GM12878 (cell line): ENCODE measurements around the gene ADAM20. TPM values are rescaled to one million over a fixed set of nuclear protein-coding genes. Genes with fewer than 3 reads are reported as not detected.

Experiments used
- ATAC-seq: fragments of 200-7000 bp; cut with Tn5 transposase; 3 replicates; pipeline ENCODE4 v1.9.1; 2020; ENCODE audit warnings: mild to moderate bottlenecking, moderate library complexity
- BruUV-seq: library from RNA; stranded (reverse); fragments of 400-500 nt; replicated peaks from 2 replicates; lab custom pipeline; 2021; lab: Mats Ljungman, UMichigan
- CTCF ChIA-PET: fragments of 300-600 bp; sonication (Branson Sonifier 250); formaldehyde crosslinking; extraction: SDS; loops from one replicate; lab custom pipeline; 2021; ENCODE audit warnings: inconsistent platforms; lab: Yijun Ruan, JAX
- POLR2A ChIA-PET: fragments of 350-600 bp; formaldehyde crosslinking; extraction: SDS; loops from one replicate; lab custom pipeline; 2021; ENCODE audit warnings: inconsistent platforms; lab: Charles Lee
- RAD21 ChIA-PET: fragments of 300-600 bp; sonication (Branson Sonifier 250); formaldehyde crosslinking; loops from one replicate; lab custom pipeline; 2023; ENCODE audit warnings: antibody characterized with exemption; ENCODE audit not compliant: unreplicated experiment; lab: Charles Lee
- SMC1A ChIA-PET: fragments of 300-600 bp; sonication (Branson Sonifier 250); formaldehyde crosslinking; loops from one replicate; lab custom pipeline; 2023; ENCODE audit not compliant: unreplicated experiment, uncharacterized antibody; lab: Charles Lee
- DNase-seq: peaks from one replicate; pipeline ENCODE4 v3.0.0-alpha.2; 2011; ENCODE audit warnings: low read depth, low spot score
- FAIRE-seq: peaks from 3 replicates; lab custom pipeline; 2011; peaks lifted over from hg19 to GRCh38; lab: Jason Lieb, UNC
- H2AFZ ChIP-seq: 2 replicates; pipeline ENCODE4 v1.6.0; 2011; ENCODE audit warnings: low read depth, low read length, control low read depth; ENCODE audit not compliant: control insufficient read depth
- H3K27ac ChIP-seq: 2 replicates; pipeline ENCODE4 v1.5.1; 2011; ENCODE audit warnings: control low read depth; ENCODE audit not compliant: control insufficient read depth, insufficient read depth
- H3K27me3 ChIP-seq, 2 experiments: replicated peaks in 1 of 2; 2 replicates each; pipeline versions ENCODE4 v1.6.0 to v1.6.1; 2011; ENCODE audit warnings: low read length in 1 of 2; ENCODE audit not compliant: control insufficient read depth in 2 of 2, insufficient read depth in 2 of 2
- H3K36me3 ChIP-seq, 2 experiments: 2 replicates each; pipeline ENCODE4 v1.5.1; 2011; ENCODE audit warnings: low read length in 1 of 2; ENCODE audit not compliant: control insufficient read depth in 2 of 2, insufficient read depth in 2 of 2
- H3K4me1 ChIP-seq: 2 replicates; pipeline ENCODE4 v1.6.1; 2011; ENCODE audit warnings: mild to moderate bottlenecking, low read length, moderate library complexity, mixed read lengths; ENCODE audit not compliant: control insufficient read depth, insufficient read depth
- H3K4me2 ChIP-seq: 2 replicates; pipeline ENCODE4 v1.6.0; 2011; ENCODE audit warnings: control low read depth; ENCODE audit not compliant: control insufficient read depth, insufficient read depth
- H3K4me3 ChIP-seq: fragments of 200-600 bp; sonication (generic); 2 replicates; pipeline ENCODE4 v1.5.1; 2016
- H3K79me2 ChIP-seq: 2 replicates; pipeline ENCODE4 v1.6.0; 2011; ENCODE audit warnings: low read length; ENCODE audit not compliant: control insufficient read depth, insufficient read depth
- H3K9ac ChIP-seq: 2 replicates; pipeline ENCODE4 v1.8.0; 2011; ENCODE audit warnings: low read length, control low read depth, mixed read lengths; ENCODE audit not compliant: control insufficient read depth, insufficient read depth
- H3K9me3 ChIP-seq: replicated peaks from 3 replicates; pipeline ENCODE4 v1.5.1; 2011; ENCODE audit warnings: mild to moderate bottlenecking, low read length; ENCODE audit not compliant: control insufficient read depth, insufficient read depth
- H4K20me1 ChIP-seq: 2 replicates; pipeline ENCODE4 v1.6.0; 2011; ENCODE audit not compliant: control insufficient read depth, insufficient read depth
- CBX5 ChIP-seq: sonication (generic); IDR thresholded peaks from 2 replicates; pipeline ENCODE4 v1.6.1; 2016; ENCODE audit warnings: low read depth, moderate library complexity, mild to moderate bottlenecking, inconsistent platforms
- GABPA ChIP-seq: IDR thresholded peaks from 2 replicates; pipeline ENCODE4 v1.6.1; 2014; ENCODE audit warnings: antibody characterized with exemption, low read depth, mild to moderate bottlenecking, inconsistent platforms
- GATAD2B ChIP-seq: fragments of 450-650 bp; conservative IDR thresholded peaks from 2 replicates; pipeline ENCODE4 v1.6.1; 2017; ENCODE audit warnings: low read depth, mild to moderate bottlenecking, moderate library complexity
- HSF1 ChIP-seq: fragments of 150-350 bp; IDR thresholded peaks from 2 replicates; pipeline ENCODE4 v1.6.1; 2014; ENCODE audit warnings: mild to moderate bottlenecking, low read depth, low read length
- IKZF1 ChIP-seq: fragments of 450-650 bp; conservative IDR thresholded peaks from 2 replicates; pipeline ENCODE4 v1.6.1; 2017; ENCODE audit warnings: antibody characterized with exemption, mild to moderate bottlenecking
- KDM1A ChIP-seq: fragments of 200-600 bp; sonication (generic); IDR thresholded peaks from 2 replicates; pipeline ENCODE4 v1.6.1; 2016; ENCODE audit warnings: borderline replicate concordance
- PAX5 ChIP-seq: IDR thresholded peaks from 2 replicates; pipeline ENCODE4 v1.6.1; 2011; ENCODE audit warnings: low read depth, low read length, borderline replicate concordance
- PAX8 ChIP-seq: fragments of 450-650 bp; IDR thresholded peaks from 2 replicates; pipeline ENCODE4 v1.6.1; 2017; ENCODE audit warnings: mild to moderate bottlenecking, moderate library complexity
- PML ChIP-seq: IDR thresholded peaks from 2 replicates; pipeline ENCODE4 v1.6.1; 2012; ENCODE audit warnings: low read length, inconsistent platforms
- WRNIP1 ChIP-seq: IDR thresholded peaks from 2 replicates; pipeline ENCODE4 v1.6.1; 2011; ENCODE audit warnings: low read depth, low read length, improper control_type of control experiment, borderline replicate concordance
- ZBED1 ChIP-seq: IDR thresholded peaks from 2 replicates; pipeline ENCODE4 v1.6.1; 2016; ENCODE audit warnings: borderline replicate concordance
- ZZZ3 ChIP-seq: IDR thresholded peaks from 2 replicates; pipeline ENCODE4 v1.6.1; 2011; ENCODE audit warnings: low read depth; ENCODE audit not compliant: control insufficient read depth, insufficient read length
- WGBS: methylation state at CpG from one replicate; pipeline ENCODE4 v1.1.6; 2016; ENCODE audit warnings: low lambda C conversion rate; ENCODE audit not compliant: insufficient replicate concordance, insufficient coverage; ENCODE audit errors: missing lambda C conversion rate; 5-methylcytosine and 5-hydroxymethylcytosine counted together
- in situ Hi-C: fragments of 300-500 bp; cut with MboI; formaldehyde crosslinking; loops from 9 replicates; pipeline ENCODE4 v1.14.3; 2018; ENCODE audit warnings: mixed read lengths
- intact Hi-C: fragments of 100-400 bp; cut with micrococcal nuclease; formaldehyde crosslinking; loops from one replicate; pipeline ENCODE4 v1.14.2; 2022; ENCODE audit not compliant: unreplicated experiment
- polyA plus RNA-seq, 11 experiments: library from polyadenylated mRNA; depleted of rRNA in 4 of 11; unstranded in 6 of 11; stranded (reverse) in 5 of 11; fragments of >200 nt; fragmentation: Nextera tagmentation in 4 of 11; fragmentation: Illumina TruSeq in 1 of 11; extraction: Ambion mirVana in 4 of 11; extraction: Trizol in 1 of 11; gene quantifications; 1 replicate in 1 of 11; 2 replicates in 10 of 11; pipeline versions ENCODE4 v1.2.1 to v1.2.3, GENCODE V29; 2011 to 2016; ENCODE audit warnings: inconsistent platforms in 2 of 11, missing spikeins in 2 of 11, low read depth in 1 of 11
- total RNA-seq, 4 experiments: library from RNA; depleted of rRNA in 3 of 4; stranded (reverse); fragments of >200 nt in 3 of 4; fragmentation: Illumina TruSeq in 1 of 4; extraction: Trizol in 1 of 4; gene quantifications; 2 replicates each; pipeline versions ENCODE4 v1.2.1 to v1.2.3, GENCODE V29; 2013 to 2021
- TF ChIP-seq, protein P1 (sequence below): fragments of 450-650 bp; formaldehyde crosslinking; IDR thresholded peaks from 2 replicates; pipeline ENCODE4 v1.4.0; 2022; ENCODE audit warnings: mild to moderate bottlenecking, moderate library complexity
- TF ChIP-seq, protein P2 (sequence below): IDR thresholded peaks from 2 replicates; pipeline ENCODE4 v1.6.1; 2012; ENCODE audit warnings: low read length, inconsistent platforms
- TF ChIP-seq, protein P3 (sequence below): IDR thresholded peaks from 2 replicates; pipeline ENCODE4 v1.6.1; 2012; ENCODE audit warnings: improper control_type of control experiment, low read depth, low read length; ENCODE audit not compliant: insufficient replicate concordance

ADAM20 gene
- total and polyA plus RNA-seq, 10 of the 15 experiments (the other 5 are each of a cell fraction or from before 2014, with no cell fraction given): 0.04 to 0.34 (median 0.10) TPM; not detected in 3

DNA sequence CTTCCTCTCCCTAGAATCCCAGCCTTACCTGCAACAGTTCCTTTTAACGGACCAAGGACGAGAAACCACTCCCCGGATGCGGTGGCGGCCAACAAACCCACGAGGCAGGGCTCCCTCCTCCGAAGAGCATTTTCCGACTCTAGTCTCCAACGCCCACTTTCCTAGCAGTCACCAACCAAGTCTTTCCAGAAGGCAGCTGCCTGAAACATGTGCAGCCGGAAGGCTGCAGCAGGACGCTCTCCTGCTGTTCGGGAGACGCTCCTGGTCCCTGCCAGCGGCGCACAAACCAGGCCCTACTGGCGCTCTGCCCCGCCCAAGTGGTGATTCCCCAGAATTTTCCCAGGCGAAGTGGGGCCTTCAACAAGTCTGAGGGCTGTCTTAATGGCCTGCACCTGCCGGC lies 21.1 kb upstream of the ADAM20 start:
- ATAC-seq (no peak), DNase-seq (no peak), FAIRE-seq (no peak)
- ChIA-PET POLR2A (no interaction called here), CTCF (no interaction called here), SMC1A (no interaction called here), RAD21 (no interaction called here)
- Histone ChIP-seq H3K9ac (no peak overlapping the region), H3K79me2 (no peaks in the 10 kb centered on the region), H3K4me1 (no peaks in the 10 kb centered on the region), H3K4me3 (no peak overlapping the region), H3K36me3 (no peaks in the 10 kb centered on the region), H2AFZ (no peak overlapping the region), H3K4me2 (no peak overlapping the region), H3K27ac (no peak overlapping the region), H3K27me3 (no peaks in the 10 kb centered on the region), H3K9me3 (no peaks in the 10 kb centered on the region), H4K20me1 (no peaks in the 10 kb centered on the region)
- intact Hi-C loops (no loop called here), in situ Hi-C loops (no loop called here)
- BruUV-seq: no TSS peak
- WGBS: 47% methylated on average over 17 of the region's 19 CpGs
- TF ChIP-seq PML (no peak), HSF1 (no peak), WRNIP1 (no peak), GABPA (no peak), CBX5 (no peak), KDM1A (no peak), PAX5 (no peak), IKZF1 (no peak), GATAD2B (no peak), ZZZ3 (no peak), ZBED1 (no peak), PAX8 (no peak)
- TF ChIP-seq, protein P1, sequence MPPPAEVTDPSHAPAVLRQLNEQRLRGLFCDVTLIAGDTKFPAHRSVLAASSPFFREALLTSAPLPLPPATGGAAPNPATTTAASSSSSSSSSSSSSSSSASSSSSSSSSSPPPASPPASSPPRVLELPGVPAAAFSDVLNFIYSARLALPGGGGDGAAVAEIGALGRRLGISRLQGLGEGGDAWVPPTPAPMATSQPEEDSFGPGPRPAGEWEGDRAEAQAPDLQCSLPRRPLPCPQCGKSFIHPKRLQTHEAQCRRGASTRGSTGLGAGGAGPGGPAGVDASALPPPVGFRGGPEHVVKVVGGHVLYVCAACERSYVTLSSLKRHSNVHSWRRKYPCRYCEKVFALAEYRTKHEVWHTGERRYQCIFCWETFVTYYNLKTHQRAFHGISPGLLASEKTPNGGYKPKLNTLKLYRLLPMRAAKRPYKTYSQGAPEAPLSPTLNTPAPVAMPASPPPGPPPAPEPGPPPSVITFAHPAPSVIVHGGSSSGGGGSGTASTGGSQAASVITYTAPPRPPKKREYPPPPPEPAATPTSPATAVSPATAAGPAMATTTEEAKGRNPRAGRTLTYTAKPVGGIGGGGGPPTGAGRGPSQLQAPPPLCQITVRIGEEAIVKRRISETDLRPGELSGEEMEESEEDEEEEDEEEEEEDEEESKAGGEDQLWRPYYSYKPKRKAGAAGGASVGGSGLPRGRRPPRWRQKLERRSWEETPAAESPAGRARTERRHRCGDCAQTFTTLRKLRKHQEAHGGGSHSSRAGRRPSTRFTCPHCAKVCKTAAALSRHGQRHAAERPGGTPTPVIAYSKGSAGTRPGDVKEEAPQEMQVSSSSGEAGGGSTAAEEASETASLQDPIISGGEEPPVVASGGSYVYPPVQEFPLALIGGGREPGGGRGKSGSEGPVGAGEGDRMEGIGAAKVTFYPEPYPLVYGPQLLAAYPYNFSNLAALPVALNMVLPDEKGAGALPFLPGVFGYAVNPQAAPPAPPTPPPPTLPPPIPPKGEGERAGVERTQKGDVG (CRISPR knock-in tag): no peak
- TF ChIP-seq, protein P2, sequence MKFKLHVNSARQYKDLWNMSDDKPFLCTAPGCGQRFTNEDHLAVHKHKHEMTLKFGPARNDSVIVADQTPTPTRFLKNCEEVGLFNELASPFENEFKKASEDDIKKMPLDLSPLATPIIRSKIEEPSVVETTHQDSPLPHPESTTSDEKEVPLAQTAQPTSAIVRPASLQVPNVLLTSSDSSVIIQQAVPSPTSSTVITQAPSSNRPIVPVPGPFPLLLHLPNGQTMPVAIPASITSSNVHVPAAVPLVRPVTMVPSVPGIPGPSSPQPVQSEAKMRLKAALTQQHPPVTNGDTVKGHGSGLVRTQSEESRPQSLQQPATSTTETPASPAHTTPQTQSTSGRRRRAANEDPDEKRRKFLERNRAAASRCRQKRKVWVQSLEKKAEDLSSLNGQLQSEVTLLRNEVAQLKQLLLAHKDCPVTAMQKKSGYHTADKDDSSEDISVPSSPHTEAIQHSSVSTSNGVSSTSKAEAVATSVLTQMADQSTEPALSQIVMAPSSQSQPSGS: no peak
- TF ChIP-seq, protein P3, sequence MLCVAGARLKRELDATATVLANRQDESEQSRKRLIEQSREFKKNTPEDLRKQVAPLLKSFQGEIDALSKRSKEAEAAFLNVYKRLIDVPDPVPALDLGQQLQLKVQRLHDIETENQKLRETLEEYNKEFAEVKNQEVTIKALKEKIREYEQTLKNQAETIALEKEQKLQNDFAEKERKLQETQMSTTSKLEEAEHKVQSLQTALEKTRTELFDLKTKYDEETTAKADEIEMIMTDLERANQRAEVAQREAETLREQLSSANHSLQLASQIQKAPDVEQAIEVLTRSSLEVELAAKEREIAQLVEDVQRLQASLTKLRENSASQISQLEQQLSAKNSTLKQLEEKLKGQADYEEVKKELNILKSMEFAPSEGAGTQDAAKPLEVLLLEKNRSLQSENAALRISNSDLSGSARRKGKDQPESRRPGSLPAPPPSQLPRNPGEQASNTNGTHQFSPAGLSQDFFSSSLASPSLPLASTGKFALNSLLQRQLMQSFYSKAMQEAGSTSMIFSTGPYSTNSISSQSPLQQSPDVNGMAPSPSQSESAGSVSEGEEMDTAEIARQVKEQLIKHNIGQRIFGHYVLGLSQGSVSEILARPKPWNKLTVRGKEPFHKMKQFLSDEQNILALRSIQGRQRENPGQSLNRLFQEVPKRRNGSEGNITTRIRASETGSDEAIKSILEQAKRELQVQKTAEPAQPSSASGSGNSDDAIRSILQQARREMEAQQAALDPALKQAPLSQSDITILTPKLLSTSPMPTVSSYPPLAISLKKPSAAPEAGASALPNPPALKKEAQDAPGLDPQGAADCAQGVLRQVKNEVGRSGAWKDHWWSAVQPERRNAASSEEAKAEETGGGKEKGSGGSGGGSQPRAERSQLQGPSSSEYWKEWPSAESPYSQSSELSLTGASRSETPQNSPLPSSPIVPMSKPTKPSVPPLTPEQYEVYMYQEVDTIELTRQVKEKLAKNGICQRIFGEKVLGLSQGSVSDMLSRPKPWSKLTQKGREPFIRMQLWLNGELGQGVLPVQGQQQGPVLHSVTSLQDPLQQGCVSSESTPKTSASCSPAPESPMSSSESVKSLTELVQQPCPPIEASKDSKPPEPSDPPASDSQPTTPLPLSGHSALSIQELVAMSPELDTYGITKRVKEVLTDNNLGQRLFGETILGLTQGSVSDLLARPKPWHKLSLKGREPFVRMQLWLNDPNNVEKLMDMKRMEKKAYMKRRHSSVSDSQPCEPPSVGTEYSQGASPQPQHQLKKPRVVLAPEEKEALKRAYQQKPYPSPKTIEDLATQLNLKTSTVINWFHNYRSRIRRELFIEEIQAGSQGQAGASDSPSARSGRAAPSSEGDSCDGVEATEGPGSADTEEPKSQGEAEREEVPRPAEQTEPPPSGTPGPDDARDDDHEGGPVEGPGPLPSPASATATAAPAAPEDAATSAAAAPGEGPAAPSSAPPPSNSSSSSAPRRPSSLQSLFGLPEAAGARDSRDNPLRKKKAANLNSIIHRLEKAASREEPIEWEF: no peak
